Glomerular visceral epithelial cell (primary cell): ENCODE measurements around the gene WDR41.
A peak's percentile ranks its signal among the peaks of the same experiment; 100 is the strongest.

Source experiments
- DNase-seq: peaks from one replicate; pipeline ENCODE4 v3.0.0-alpha.2; 2016; ENCODE audit errors: extremely low spot score

WDR41 gene

DNA sequence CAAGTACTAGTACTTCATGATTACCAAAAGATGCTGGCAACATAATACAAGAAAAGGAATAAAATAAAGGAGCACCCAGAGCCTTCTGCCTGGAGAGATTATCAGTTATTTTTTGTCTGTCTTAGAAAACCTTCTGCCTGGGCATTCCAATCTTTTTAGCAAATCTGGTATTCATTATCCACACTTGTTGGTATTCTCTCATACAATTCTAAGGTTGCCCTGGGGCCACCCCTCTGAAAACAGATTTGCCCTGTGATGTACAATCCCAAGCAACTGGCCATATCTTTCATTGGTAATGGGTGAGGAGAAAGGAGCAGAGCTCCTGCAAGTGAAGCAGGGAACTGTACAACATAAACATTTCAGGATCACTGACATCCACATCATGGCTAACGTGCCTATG lies 47.8 kb downstream of the WDR41 start:
- no peak for DNase-seq

DNA sequence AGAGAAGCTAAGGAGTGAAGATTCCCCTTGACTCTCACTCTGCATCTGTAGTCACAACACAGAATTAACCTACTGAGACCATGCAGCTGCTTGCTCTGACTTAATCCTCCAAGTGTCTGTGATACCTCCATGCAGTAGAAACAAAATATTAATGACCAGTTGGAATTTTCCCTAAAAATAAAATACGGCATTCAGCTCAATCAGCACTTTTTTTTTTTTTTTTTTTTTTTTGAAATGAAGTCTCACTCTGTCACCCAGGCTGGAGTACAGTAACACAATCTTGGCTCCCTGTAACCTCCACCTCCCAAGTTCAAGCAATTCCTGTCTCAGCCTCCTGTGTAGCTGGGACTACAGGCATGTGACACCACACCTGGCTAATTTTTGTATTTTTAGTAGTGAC lies 48.4 kb downstream of the WDR41 start:
- DNase-seq: no peak

DNA sequence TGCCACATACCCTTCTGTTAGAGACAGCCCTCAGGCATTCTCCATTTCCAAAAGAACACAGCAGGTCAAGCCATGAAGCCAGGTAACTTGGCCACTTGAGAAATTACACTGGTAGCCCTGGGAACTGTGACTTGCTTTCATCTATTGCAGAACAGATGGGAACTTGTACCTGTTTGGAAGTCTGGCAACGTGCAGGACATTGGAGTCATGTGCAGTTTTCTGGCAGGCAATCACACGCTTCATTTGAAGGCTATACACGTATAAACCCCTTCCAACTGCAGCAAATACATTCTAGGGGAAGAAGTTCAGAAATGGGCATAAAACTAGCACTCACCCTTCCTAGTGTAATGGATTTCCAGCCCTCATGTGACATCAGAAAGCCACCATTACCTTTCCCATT lies 54.0 kb downstream of the WDR41 start:
- DNase-seq: no peak

DNA sequence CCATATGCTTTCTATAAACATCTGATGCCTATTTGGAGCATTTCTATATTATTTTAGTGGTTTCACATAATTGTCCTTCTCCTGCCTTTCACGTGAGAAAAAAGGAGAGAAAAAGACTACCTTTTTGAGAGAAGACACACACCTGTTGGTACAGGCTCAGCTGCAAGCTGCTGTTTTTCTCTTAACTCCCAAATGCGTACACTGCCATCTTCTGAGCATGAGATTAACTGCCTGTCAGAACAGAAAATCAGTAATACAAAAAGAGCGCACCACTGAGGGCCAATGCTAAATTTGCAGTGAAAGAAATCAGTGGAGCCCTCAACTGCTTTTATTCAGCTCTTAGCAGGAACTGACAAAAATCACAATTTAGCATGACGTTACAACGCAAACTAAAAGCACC lies 54.9 kb downstream of the WDR41 start:
- no peak for DNase-seq

DNA sequence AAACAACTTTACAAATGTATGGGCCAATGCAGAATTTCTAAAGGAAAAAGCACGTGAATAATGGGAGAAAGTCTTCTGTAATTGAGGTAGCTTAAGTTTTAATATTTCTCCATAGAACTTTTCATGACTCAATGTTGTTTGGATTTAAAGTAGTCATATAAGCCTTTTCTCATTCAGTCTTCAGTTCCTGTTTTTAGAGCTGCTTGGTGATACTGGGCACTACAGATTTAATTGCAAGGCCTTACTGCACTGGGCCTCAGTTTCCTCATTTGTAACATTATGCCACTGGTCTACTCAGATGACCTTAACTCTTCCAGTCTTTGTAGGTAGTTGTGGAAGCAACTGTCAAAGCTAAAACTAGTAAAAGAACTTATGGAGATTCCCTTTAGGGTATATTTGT lies 60.4 kb downstream of the WDR41 start:
- DNase-seq: no peak

DNA sequence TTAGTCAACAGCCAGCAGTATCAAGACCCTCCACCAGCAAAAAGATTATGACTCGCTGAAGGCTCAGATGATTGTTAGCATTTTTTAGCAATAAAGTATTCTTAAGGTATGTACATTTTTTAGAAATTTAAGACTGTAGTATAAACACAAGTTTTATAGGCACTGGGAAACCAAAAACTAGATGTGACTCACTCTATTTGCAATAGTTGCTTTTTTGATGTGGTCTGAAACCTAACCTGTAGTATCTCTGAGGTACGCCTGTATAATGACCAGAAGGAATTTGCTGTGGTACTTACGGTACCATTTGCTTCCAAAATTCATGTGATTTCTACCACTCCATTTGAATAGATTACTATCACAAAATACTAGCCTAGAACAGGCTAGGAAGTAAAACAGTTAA lies 60.8 kb downstream of the WDR41 start:
- DNase-seq: no peak

DNA sequence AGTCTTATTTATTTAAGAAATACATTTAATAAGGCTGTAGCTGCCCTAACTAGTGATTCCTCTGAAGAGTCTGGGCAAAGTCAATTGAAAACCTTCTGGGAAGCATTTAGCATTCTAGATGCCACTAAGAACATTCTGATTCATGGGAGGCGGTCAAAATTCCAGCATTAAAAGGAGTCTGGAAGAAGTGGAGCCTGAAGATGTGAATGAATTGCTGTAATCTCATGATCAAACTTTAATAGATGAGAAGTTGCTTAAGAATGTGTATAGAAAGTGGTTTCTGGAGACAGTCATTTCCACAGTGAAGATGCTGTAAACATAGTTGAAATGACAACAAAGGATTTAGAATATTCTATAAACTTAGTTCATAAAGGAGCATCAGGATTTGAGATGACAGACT lies 61.4 kb downstream of the WDR41 start:
- DNase-seq: no peak

DNA sequence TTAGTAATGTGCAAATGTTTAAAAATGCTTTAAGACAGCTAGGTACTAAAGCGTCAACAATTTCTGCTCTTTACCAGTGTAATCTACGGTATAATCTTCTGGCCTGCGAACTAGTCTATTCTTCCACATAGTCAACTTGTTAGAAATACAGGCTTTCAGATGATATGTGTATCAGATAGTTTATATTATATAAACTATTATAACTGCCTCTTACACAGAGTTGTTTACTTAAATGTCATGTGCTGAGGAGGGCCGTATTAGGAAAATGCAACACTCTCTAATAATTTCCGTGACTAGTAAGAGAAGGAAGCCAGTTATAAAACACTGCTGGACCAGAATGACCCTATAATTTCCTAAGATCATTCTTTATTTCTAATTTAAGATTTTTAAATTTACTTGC lies 63.6 kb downstream of the WDR41 start:
- DNase-seq: no peak

DNA sequence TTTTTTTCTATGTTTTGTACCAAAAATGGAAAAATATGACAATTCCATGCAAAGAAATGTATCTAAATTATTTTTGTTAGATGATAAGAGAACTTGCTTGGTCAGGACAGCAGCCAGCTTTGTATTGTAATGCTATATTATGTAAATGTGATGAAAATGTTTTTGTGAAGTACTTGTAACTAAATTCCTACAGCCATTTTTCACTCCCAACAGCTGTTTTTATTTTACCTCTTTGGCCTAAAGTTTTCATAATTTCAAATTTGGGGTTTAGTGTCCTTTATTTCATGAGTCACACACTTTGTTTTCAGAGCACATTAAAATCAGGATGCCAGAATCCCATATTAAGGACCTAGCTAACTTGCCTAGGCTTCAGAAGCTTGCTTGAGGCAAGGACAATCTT lies 64.1 kb downstream of the WDR41 start:
- DNase-seq: no peak

DNA sequence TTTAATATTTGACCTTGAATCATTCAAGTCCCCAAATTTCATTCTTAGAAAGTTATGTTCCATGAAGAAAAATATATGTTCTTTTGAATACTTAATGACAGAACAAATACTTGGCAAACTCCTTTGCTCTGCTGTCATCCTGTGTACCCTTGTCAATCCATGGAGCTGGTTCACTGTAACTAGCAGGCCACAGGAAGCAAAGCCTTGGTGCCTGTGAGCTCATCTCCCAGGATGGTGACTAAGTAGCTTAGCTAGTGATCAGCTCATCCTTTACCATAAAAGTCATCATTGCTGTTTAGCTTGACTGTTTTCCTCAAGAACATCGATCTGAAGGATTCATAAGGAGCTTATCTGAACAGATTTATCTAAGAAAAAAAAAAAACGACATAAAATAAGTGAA lies 65.4 kb downstream of the WDR41 start:
- peak; percentile 37 for DNase-seq

DNA sequence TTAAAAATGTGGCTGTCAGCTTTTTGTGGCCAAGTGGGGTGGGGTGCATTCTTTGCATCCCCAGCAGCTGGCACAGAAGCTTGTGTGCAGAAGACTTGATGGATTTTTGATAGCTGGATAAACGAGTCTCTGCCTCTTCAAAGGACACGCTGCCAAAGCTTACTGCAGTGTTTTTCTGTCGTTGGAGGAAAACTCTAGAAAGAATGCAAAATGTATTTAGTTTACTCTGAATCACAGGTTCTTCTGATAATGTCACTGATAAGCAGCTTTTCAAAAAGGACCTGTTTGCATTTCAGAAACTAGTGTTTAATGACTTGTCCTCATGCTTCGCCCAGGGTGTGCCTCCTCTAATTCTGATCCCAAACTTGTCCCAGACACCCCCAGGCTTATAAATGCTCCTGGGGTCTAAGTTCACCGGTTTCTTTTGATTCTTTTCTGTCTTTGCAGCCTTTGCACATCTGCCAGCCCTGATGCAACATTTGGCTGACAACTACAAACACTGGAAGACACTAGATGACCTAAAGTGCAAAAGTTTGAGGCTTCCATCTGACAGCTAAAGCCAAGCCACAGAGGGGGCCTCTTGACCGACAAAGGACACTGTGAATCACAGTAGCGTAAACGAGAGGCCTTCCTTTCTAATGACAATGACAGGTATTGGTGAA lies 66.0 kb downstream of the WDR41 start:
- no peak for DNase-seq

DNA sequence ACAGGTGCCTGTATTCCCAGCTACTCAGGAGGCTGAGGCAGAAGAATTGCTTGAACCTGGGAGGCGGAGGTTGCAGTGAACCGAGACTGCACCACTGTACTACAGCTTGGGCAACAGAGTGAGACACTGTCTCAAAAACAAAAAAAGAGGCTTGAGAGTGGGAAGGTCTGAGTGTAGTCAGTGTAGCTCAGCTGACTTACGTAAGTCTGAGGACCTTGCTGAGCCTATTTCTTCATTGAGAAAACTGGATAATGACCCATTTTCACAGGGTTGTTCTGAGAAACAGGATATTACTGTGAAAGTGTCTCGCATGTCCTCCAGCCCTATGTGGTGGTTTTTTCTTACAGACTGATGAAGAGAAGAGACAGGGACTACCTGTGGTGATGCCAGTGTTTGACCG lies 66.7 kb downstream of the WDR41 start:
- DNase-seq: no peak

DNA sequence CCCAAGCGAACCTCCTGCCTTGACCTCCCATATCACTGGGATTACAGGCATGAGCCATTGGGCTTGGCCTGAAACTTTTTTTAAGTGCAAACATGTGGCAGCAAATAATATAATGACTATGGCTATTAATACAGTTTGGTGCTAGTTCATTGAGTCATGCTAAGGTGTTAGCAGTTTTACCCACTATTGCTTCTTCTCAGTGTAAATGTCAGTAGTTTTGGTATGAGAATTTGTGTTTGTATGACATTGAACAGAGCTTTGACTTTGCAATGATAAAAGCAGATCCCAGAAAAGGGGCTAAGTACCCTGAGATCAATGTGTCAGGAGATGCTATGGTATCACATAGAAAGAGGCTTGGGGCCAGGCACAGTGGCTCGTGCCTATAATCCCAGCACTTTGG lies 67.2 kb downstream of the WDR41 start:
- DNase-seq: no peak

DNA sequence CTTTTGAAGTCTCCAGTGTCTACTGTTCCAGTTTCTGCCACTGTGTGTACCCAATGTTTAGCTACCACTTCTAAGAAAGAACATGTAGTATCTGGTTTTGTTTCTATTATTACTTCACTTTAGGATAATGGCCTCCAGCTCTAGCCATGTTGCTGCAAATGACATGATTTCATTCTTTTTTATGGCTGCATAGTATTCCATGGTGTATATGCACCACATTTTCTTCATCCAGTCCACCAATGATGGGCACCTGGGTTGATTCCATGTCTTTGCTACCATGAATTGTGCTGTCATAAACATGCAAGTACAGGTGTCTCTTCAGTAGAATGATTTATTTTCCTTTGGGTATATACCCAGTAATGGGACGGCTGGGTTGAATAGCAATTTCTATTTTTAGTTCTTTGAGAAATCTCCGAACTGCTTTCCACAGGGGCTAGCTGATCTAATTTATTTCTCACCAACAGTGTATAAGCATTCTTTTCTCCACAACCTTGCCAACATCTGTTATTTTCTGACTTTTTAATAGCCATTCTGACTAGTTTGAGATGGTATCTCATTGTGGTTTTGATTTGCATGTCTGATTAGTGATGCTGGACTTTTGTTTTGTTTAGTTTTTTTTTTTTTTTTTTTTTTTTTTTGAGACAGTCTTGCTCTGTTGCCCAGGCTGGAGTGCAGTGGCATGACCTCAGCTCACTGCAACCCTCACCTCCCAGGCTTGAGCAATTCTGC lies 68.9 kb downstream of the WDR41 start:
- no peak for DNase-seq

DNA sequence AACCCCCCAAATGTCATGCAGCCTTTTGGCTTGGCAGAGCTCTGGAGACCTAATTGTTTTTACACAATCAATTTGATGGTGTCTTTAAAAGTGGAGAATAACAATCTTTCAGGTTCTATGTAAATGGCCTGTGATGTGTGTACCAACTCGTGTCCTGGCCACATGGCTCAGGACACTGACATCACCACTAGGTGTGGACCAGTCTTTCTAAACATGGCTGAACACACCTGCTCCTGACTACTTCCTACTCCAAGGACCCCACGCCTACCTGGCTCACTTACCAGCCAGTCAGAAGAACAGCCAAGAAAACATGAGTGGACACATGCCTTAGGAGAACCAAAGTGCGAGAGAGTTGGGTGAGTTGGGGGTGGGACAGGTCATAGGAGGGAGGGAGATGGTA lies 71.2 kb downstream of the WDR41 start:
- DNase-seq: no peak

DNA sequence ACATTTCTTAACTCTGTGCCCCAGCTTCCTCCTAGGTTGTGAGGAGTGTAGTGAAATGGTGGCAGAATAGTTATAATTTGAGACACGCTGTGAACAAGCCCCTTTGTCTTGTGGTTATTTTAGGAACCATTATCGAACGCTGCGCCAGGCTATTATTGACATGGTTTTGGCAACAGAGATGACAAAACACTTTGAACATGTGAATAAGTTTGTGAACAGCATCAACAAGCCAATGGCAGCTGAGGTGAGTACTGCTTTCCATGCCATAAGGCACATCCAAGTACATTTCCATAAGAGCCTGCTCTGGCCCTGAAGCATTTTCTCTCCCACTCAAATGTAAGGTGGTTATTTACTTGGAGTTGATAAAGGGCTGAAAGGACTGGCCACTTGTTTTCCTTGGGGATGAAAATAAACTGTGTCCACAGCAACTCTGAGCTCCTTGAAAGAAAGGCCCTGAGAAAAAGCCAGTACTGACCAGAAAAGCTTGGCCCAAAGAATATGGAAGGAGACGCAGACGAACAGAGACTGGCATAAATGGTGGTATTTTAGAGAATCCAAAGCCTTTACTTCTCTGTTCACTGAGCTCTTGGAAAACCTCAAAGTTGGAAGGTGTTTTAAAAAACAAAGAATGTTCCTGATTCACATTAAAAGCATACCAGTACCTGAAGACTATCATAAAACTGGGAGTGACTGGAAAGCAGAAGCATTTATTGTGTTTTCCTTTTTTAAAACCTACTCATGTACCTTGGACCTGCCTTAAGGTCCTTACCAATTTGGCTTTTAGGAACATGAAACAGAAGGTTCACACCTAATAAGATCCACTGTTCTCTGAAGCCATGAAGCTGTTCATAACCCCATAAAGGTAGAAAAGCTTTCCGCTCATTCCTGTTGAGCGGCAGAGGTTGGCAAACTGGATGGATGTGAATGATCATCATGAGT lies 72.2 kb downstream of the WDR41 start:
- no peak for DNase-seq

DNA sequence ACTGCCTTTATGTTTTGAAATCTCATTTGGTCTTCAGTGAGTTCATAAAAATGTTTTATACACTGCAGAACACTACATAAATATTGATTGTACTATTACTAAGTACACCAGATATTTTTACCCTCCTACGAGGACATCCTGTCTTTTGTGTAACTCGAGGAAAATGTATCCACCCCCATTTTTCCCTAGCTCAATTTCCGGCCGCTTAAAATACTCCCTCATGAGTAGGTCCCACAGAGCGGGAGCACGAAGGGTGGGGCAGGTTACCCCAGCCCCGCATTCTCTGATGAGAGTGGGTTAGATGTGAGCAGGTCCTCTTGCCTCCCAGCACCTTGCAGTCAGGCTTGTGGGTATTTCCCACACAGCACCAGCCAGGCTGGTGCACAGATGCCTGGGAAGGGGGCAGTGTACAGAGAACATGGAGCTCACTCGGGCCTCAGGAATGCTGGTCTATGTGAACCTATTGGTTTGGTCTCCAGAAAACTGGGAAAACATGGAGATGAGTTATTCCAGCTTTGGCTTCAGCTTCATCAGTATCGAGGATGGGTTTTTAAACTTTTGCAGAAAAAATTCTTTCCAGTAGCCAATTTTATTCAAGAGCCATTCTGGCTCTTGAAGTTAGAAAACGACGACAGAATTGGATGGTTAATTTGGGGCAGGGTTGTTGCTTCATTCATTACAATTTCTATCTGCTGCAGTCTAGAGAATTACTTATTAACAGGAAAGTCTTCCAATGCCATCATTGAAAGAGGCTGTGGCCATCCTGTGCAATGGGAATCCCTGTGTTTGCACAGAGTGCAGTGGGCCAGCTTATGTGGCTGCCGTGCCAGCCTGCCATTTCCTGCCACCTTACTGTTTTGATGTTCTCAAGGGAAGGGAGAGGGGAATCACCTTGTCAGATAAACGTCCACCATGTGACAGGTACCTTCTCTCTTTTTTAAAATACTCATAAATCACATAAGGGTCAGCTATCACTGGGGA lies 73.2 kb downstream of the WDR41 start:
- DNase-seq: peak; percentile 7

DNA sequence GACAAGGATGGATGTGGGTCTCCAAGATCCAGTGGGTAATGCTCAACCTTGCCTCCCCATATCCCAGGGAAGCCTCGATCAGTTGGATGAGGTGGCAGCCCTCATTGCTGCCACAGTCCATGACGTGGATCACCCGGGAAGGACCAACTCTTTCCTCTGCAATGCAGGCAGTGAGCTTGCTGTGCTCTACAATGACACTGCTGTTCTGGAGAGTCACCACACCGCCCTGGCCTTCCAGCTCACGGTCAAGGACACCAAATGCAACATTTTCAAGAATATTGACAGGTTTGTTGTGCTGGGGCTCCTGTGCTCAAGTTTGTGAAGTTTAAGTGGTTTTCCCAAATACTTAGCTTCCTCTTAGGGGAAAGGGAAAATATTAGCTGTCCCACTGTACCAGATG lies 74.0 kb downstream of the WDR41 start:
- no peak for DNase-seq

DNA sequence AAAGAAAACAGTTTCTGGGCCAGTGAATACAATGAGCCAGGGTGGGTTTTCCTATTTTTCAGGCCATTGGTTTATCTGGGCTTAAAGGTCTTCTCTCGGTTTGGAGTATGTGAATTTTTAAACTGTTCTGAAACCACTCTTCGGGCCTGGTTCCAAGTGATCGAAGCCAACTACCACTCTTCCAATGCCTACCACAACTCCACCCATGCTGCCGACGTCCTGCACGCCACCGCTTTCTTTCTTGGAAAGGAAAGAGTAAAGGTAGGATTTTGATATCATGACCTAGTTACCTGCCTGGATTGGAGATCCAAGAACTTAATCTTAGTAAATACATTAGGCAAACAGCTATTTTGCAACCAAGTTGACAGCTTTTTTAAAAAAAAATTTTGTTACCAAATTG lies 79.1 kb downstream of the WDR41 start:
- no peak for DNase-seq

DNA sequence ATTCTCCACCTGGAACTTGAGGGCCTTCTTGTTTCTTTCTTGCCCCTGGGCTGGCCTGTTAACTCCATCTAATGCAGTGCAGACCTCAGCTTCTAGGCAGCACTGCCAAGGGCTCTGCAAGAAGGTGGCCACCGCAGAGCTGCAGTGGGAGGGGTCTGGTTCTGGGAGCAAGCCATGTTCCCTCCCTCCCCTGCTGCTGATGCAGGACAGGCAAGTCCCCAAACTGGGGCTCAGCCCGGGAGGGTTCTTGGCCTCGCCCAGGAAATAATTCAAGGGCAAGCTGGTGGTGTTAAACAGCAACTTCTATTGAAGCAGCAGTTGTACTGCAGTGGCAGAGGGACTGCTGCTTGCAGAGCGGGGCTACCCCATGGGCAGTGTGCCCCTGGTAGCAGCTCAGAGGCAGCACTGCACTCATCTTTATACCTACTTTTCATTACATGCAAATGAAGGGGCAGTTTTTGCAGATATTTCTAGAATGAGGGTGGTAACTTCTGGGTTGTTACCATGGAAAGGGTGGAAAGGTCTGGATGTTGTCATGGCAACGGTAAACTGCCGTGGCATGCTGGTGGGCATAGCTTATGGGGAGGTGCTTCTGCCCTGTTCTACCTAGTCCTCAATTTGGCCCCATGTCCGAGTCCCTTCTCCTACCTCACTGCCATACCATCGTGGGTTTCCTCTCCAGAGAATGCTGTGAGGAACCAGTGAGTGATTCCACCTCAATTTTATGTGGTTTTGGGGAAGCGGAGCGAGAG lies 82.1 kb downstream of the WDR41 start:
- DNase-seq: no peak

DNA sequence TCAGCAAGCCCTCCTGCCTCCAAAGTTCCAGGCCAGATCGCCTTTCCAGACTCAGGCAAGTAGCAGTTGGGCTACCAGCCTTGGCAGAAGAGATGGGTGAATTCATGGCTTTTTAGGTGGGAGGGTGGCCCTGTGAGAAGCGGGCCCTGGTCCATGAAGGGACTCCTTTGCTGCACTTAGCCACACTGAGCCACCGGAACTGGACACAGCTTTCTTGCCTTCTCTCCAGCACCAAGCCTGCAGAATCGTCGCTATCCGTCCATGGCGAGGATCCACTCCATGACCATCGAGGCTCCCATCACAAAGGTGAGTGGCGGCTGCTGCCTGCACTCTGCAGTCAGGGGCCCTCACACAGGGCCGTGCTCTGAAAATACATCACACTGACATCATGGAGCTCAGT lies 85.0 kb downstream of the WDR41 start:
- no peak for DNase-seq
